GM18909 (cell line): Measurements from ENCODE around the gene WDR27.
"Not testable (repeated sequence)": the region's sequence is repeated elsewhere in the genome, so short reads cannot be mapped to it uniquely, and the experiment has no call there.

Experiments used
- ATAC-seq: cut with Tn5 transposase; IDR thresholded peaks from one replicate; pipeline ENCODE4 v1.9.1; 2021; ENCODE audit warnings: mild to moderate bottlenecking; ENCODE audit not compliant: unreplicated experiment, poor library complexity

WDR27 gene

DNA sequence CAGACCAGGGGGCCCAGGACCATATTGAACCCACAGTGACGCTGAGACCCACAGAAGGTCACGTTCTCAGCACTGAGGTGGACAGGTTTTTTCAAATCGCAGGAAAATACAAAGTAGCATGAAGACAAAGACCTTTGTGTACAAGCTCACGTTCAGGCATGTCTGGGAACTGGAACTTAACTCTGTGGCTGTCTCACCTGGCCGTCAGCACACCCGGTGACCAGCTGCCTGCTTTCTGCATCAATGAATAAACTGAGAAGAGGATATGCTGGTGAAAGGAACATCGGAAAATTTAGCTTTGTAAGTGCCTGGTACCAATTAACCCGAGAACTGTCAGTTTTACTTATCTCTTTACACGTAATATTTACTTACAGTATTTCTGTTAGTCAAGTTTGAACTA is 36.5 kb downstream of the WDR27 start:
- no peak for ATAC-seq

DNA sequence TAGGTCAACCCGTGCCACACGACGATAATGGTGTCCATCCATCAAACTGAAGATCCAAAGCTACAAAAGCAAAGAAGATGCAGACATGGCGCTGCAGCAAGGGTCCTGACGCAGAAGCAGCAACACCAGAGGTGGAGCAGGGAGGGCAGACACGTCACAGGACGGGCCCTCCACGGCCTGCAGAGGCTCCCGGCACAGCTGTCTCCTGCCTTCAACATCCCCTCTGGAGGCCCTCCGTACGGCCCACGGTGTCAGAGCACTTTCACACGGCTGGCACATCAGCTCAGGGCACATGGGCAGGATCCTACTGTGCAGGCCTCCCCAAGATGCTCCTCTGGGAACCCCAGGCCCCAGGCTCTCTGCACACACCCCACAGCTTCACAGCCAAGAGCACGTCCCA is 37.6 kb downstream of the WDR27 start:
- ATAC-seq, result no peak

DNA sequence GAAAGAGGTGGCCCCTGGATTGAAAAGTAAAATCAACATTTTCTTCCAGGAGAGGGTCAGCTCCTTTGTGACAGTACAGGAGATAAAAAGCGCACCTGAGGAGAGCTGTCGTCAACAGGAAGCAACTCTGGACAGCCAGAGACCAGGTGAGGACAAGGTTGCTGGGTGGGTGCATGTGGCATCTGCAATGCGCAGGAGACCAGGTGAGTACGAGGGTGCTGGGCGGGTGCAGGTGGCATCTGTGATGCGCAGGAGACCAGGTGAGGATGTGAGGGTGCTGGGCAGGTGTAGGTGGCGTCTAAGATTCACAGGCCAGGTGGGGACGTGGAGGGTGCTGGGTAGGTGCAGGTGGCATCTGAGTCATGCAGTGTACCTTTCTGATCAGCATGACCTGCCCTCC is 38.4 kb downstream of the WDR27 start:
- ATAC-seq, result no peak

DNA sequence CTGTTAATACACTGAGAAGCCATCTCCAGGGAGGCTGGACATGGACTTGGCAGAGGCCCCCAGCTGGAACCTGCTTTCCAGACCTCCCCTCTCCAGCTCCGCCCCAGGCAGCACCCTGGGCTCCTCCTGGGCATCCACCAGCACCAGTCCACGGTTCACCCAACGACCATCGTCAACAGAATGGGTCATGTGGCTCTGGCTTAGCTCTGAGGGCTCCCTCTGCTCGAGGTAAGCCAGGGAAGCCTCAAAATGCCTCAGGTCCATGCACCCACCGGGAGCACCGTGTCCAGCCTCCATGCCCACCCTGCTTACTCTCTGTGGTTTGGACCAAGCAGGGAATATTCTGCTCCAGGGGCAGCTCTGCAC is 40.5 kb downstream of the WDR27 start:
- ATAC-seq, result no peak

DNA sequence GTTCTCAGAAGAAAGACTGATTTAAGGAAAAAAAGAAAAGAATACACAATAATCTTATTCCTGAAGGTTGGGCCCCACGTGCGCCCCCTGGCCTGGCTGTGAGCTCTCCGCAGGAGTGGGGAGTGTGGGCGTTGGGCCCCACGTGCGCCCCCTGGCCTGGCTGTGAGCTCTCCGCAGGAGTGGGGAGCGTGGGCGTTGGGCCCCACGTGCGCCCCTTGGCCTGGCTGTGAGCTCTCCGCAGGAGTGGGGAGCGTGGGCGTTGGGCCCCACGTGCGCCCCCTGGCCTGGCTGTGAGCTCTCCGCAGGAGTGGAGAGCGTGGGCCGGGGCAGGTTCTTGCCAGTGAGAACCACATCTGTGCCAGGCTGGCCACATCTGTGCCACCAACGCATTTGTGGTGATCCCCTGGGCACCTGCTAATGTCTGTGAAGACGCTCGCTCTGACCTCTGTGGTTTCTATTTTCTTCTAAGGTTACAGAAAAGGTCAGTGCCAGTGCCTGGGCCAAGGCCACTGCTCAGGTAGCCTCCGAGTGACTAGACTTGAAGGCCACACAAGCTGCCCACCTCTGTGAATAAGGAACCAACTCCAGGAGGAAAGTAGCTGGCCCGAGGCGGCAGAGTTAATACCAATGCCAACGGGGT is 41.0 kb downstream of the WDR27 start:
- ATAC-seq, result no peak

DNA sequence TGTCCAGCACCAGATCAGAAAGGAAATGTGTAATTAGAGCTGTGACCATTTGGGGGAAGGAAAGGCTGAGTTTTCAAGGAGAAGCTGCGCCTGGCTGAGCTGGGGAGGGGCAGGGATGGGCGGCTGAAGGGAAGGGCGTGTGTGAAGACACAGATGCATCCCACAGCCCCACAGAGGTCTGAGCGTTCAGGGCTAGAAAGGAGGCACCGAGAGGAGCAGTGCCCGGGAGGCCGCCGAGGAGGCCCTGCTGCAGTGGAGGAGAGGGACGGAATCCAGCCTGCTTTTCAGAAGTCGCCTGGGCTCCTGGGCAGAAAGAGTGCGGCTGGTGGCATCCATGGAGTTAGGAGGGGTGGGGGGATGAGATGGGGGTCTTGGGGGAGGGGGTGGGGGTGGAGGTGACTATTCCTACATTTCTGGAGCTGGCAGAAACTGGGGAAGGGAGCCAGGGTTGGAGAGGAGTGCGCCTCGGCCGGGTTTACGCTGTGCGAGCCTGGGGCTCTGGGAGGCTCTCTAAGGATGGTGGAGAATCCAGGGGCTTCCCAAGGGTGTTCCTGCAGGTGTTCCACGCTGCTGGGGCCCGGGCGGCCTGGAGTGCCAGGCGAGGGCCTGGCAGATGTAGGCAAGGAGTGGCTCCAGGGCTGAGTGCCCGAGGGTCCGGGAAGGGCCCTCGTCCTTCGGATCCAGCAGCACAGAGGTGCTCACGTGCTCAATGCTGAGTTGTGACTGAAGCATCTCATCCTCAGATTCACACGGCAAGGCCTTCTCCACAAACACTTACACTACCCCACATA is 41.8 kb downstream of the WDR27 start:
- ATAC-seq, result no peak

DNA sequence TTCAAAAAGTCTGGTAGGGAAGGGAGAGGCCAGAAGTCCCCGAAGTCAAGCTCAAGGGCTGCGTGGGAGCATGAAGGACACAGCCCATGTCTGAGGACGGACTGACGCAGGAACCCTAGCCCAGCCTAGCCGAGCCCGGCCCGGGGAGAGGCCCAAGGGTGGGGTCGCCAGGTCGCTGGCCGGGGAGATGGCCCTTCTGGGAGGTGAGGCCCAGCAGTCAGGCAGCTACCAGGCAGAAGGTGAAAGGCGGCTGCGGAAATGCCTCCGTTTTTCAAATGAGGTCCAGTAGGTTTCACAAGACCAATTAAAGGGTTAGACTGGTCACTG is 44.6 kb downstream of the WDR27 start:
- no peak for ATAC-seq

DNA sequence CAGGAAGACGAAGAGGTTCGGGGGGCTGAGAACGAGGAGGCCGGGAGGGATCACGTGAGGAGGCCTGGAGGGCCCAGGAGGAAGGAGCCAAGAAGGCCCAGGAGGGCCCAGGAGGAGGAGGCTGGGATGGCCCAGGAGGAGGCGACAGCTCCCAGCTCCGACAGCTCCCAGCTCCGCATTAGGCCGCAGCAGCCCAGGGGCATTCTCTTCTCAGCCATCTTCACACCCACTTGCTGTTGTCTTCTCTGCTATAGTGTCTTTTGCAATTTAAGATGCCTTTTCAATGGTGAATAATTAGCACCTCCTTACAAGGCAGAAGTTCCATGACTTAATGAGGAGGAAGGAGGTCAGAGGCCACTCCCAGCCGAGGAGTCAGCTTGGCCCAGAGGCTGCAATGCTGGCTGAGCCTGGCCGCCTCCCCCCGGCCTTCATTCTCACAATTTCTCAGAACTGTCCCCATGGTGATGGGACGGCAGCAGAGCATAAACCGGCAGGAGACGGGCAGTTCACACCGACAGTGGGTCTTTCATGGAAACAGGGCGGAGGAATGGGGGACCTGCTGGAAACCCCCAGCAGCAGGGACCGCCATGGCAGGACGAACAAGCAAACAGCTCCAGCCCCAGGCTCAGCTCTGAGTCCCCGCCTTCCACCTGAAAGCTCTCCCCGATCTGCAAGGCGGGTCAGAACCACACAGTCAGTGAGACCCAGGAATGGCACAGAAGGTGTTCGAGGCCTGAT is 45.1 kb downstream of the WDR27 start:
- ATAC-seq, result no peak

DNA sequence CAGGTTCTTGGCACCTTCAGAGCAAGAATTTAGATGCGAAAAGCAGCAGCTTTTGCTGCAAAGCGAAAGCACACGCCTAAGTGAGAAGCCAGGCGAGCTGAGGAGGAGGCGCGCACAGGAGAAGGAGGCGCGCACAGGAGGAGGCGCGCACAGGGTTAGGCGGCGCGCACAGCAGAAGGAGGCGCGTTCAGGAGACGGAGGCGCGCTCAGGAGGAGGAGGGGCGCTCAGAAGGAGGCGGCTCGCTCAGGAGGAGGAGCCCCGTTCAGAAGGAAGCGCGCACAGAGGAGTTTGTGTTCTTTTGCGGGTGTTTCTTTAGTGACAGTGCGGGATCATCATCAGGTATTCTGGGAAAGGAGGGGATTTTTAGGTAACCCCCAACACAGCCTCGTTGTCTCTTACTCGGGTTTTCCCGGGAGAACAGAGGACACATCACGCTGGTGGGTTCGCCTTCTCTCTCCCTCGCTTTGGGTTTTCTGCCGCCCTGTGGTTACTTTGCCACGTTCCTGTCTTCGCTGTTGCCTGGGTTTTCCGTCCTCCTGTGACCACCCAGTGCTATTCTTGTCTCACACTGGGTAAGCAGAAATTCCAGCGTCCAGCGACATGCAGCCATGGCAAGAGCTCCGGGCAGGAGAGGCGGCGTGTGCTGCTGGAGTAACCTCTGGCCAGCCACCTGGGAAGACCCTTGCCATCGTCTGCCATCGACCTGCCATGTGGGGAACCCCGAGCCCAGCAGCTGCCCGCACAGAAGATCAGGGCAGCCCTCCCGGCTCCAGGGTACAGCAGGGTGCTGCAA is 47.0 kb downstream of the WDR27 start:
- ATAC-seq, result peak; percentile 92

DNA sequence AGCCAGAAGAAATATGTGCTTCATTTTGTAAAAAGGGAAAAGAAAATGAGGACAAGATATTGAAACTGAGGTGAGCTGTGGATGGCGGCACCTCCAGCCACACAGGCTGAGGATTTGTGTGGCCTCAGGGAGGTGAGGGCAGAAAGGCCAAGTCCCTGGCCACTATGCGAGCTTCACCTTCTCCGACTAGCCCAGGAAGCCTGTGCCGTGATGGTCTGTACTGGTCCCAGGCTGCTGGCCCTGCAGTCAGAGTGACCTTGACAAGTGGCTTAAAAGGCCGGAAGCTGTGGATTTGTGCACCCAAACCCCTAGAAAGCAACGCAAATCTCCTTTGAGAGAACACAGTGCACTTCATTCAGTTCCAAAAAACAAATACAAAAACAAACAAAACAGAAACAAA is 48.1 kb downstream of the WDR27 start:
- no peak for ATAC-seq

DNA sequence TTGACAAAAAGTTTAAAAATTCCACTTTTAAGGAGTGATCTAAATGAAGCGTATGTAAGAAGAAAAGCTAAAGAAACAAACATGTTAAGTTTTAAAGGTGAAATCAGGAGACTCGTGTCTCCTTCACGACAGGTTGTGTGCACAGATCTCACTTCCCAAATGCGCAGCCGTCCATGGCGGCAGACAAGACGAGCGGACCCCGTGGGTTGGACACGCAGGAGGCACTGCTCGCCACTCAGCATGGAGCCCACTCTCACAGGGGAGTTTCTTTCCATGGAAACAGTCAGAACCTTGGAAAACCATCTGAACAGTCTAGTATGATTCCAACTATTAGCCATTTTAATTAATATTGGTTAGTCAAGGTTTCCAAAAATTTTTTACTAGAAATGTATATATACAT is 48.9 kb downstream of the WDR27 start:
- ATAC-seq, result no peak

DNA sequence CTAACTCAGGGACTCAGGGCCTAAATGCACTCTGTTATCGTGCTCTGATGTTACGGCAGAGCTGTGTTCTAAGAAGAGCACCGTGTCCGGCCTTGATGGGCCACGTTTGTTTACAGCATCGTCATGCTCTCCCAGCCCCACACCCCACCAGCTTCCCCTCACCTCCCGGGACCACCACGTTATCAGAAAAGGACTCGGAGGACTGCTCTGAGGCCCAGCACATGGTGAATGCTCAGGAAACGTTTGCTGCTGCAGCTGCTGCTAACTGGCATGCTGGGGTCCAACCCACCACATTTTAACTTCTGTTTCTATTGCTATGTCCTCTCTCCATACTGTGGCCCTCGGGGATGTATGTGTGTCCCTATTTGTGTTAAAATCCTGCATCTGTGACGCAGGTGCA is 50.3 kb downstream of the WDR27 start:
- no peak for ATAC-seq

DNA sequence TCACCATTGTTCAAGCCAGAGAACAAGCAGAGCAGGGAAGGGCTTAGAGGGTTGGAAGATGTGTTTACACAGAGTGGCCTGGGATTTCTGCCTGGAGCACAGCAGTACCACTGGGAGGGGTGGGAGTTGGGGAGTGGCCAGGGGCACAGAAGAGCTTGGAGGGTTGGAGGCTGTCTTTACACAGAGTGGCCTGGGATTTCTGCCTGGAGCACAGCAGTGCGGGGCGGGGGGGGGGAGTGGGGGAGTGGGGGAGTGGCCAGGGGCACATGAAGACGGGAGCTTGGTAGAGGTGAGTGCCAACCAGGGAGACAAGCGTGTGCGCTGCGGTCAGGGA is 50.9 kb downstream of the WDR27 start:
- ATAC-seq, result no peak

DNA sequence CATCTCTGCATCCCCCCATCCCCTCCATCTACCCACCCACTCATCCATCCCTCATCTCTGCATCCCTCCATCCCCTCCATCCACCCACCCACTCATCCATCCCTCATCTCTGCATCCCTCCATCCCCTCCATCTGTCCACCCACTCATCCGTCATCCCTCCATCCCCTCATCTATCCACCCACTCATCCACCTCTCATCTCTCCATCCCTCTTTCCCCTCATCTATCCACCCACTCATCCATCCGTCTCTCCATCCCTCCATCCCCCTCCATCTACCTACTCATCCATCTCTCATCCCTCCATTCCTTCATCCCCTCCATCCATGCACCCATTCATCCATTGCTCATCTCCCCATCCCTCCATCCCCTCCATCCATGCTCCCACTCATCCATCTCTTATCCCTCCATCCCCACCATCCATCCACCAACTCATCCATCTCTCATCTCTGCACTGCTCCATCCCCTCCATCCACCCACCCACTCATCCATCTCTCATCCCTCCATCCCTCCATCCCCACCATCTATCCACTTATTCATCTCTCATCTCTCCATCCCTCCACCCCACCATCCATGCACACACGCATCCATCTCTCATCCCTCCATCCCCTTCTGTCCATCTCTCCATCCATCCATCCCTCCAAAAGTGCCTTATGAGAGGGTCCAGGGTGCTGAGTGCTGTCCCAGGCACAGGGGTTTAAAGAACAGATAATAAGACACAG is 51.4 kb downstream of the WDR27 start:
- ATAC-seq, result no peak

DNA sequence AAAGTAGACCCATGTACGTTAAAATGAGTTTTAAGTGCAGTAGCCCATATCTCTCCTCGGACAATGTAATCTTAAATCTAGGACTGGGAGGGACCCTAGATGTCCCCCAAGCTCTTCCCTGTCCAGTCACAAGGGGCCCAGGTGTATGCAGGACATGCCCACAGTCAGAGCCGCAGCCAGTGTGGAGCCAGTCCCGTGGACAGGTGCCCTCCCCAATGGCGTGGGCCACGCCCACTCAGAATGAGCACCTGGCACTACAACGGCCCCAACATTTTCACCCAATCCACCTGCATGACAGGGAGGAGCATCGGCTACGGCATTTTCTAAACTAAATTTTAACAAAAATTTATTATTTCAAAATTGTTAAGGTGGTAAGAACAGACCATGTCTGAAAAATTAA is 53.2 kb downstream of the WDR27 start:
- no peak for ATAC-seq

DNA sequence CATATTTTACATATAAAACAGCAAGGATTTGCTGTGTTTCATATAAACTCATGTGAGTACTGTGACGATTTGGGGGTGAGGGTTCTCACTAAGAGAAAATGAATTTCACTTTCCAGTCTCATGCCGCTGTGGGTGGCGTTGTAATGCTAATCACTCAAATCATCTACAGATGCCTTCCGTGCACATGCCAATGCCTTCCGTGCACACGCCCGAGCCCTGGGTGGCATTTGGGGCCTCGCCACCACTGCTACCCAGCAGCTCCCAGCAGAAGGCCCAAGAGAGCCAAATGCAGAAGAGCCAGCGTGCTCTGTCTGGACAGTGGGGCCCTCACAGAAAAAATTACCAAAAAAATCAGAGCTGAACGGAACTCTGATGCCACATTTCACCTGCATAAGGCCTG is 53.7 kb downstream of the WDR27 start:
- no peak for ATAC-seq

DNA sequence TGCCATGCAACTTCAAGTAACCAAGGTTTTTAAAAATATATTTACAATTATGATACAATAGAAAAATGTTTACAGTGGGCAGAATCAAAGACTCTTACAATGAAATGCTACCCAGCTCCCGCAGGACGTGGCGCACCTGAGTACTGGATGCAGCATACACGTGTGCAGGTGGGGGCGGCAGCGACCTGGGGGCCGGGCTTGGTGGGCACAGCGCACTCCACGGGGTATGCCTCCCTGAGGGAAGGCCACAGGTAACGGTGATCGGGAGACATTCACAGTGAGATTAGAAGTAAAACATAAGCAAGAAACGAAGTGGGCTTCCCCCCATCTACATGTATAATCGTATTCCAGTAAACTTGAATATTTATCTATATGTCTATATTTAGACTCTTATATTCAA is 54.2 kb downstream of the WDR27 start:
- ATAC-seq, result no peak

DNA sequence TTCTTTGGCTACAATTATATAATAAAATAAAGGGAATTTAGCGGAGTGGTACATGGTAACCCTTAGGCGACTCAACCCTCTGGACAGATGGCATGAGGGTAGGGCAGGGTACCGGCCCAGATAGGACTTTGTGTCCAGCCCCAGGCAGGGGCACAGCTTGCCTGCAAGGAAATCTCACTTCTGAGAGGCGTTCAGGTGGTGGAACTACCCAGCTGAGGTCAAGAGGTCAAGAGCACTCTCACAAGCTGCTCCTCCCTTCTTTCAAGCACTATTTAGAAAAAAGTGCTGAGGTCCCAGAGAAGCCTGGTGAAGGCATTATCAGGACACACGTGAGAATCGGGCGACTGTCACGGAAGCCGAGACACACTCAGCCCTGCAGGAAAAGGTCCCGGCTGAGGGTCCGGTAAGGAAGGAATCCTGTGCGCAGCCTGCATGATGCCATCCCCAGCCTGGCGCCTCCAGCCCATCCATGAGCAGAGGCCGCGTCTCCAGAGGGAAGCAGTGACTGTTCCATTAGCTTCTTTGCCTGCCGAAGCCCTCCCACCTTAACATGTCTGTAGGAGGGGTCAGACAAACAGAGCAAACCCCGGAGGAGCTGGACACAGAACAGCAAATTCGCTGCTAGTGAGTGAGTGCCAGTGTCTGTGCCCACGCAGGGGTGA is 54.8 kb downstream of the WDR27 start:
- no peak for ATAC-seq

DNA sequence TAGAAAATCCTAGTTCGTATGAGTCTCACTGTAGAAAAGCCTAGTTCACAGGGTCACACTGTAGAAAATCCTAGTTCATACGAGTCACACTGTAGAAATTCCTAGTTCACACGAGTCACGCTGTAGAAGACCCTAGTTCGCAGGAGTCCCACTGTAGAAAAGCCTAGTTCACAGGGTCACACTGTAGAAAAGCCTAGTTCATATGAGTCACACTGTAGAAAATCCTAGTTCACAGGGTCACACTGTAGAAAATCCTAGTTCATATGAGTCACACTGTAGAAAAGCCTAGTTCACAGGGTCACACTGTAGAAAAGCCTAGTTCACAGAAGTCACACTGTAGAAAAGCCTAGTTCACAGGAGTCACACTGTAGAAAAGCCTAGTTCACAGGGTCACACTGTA is 56.4 kb downstream of the WDR27 start:
- not testable (repeated sequence) for ATAC-seq

DNA sequence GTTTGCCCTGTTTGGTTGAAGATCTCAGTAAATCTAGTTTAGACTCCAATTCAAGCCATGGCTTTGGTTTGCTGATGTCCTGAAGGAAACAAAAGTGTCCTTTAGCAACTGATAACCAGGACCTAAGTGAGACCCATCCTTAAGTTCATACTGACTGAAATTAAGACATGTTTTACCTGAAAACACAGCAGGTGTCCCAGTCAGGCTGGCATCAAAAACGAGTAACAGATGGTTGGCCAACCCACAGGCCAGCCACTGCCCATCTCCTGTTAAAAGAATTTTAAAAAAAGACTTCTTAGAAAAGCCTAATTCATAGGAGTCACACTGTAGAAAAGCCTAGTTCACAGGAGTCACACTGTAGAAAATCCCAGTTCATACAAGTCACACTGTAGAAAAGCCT is 58.3 kb downstream of the WDR27 start:
- ATAC-seq, result no peak
